GM19328 (cell line): ENCODE measurements around the gene XIRP2.

ENCODE experiments used
- ATAC-seq: cut with Tn5 transposase; IDR thresholded peaks from one replicate; pipeline ENCODE4 v1.9.1; 2021; ENCODE audit warnings: mild to moderate bottlenecking, moderate library complexity; ENCODE audit not compliant: unreplicated experiment

XIRP2 gene

GRCh38 chr2:166888180-166888579, at the start of gene XIRP2:
XIRP2 (plus strand) TSS chr2:166888480; CDS start chr2:166903483, 15,003 bp downstream.
- ATAC-seq = no peak

- no peak for ATAC-seq
Observed at GRCh38 chr2:166841152-166841551, 47.1 kb upstream of the XIRP2 start.

GRCh38 chr2:166841679-166842078, 46.6 kb upstream of the XIRP2 start:
- ATAC-seq = no peak

GRCh38 chr2:166844111-166844510, 44.2 kb upstream of the XIRP2 start:
- no peak for ATAC-seq

GRCh38 chr2:166862468-166863132, 25.7 kb upstream of the XIRP2 start:
- ATAC-seq = no peak

GRCh38 chr2:166867874-166868514, 20.3 kb upstream of the XIRP2 start:
- no peak for ATAC-seq

- no peak for ATAC-seq
Observed at GRCh38 chr2:166870346-166870745, 17.9 kb upstream of the XIRP2 start.

GRCh38 chr2:166881177-166881576, 7.1 kb upstream of the XIRP2 start:
- no peak for ATAC-seq

- no peak for ATAC-seq
Observed at GRCh38 chr2:166882851-166883250, 5.4 kb upstream of the XIRP2 start.

- no peak for ATAC-seq
Observed at GRCh38 chr2:166891727-166892126, 3.4 kb downstream of the XIRP2 start.

- ATAC-seq = no peak
Observed at GRCh38 chr2:166892397-166892796, 4.1 kb downstream of the XIRP2 start.

- ATAC-seq = no peak
Observed at GRCh38 chr2:166895243-166895642, 7.0 kb downstream of the XIRP2 start.

- no peak for ATAC-seq
Observed at GRCh38 chr2:166897666-166898065, 9.4 kb downstream of the XIRP2 start.

GRCh38 chr2:166899676-166900075, 11.4 kb downstream of the XIRP2 start:
- ATAC-seq = no peak

- no peak for ATAC-seq
Observed at GRCh38 chr2:166900700-166901099, 12.4 kb downstream of the XIRP2 start.

- ATAC-seq = no peak
Observed at GRCh38 chr2:166901336-166901735, 13.1 kb downstream of the XIRP2 start.

GRCh38 chr2:166916987-166917386, 28.7 kb downstream of the XIRP2 start:
- no peak for ATAC-seq

- ATAC-seq = no peak
Observed at GRCh38 chr2:166917415-166917814, 29.1 kb downstream of the XIRP2 start.

GRCh38 chr2:166921261-166921896, 33.1 kb downstream of the XIRP2 start:
- no peak for ATAC-seq

- ATAC-seq = no peak
Observed at GRCh38 chr2:166924967-166925366, 36.7 kb downstream of the XIRP2 start.

- no peak for ATAC-seq
Observed at GRCh38 chr2:166926657-166927056, 38.4 kb downstream of the XIRP2 start.

- no peak for ATAC-seq
Observed at GRCh38 chr2:166932032-166932431, 43.8 kb downstream of the XIRP2 start.
